Measurements from ENCODE around the gene SCFD2. TPM values are rescaled to one million over a fixed set of nuclear protein-coding genes. Genes with fewer than 3 reads are reported as not detected.

The SCFD2 gene
- total RNA-seq, 1 experiment from 2014 or later: 7.4 TPM

- BruUV-seq (replicated peaks): no TSS peak
- H3K4me1 ChIP-seq (ENCODE audit: control insufficient read depth, insufficient read depth, low read length): no peaks in the 10 kb centered on the region
- no peaks in the 10 kb centered on the region for H3K9me3 ChIP-seq (ENCODE audit: control insufficient read depth, insufficient read depth, low read depth, low read length)
- CTCF ChIA-PET: no interaction called here
- intact Hi-C loops (cut with micrococcal nuclease; ENCODE audit: unreplicated experiment): no loop called here
- in situ Hi-C loops (cut with HindIII; ENCODE audit: low pct_unique_long_range_greater_than_20kb, low sequenced_read_pairs): no loop called here
- no peak overlapping the region for H3K27ac ChIP-seq (ENCODE audit: low read length)
- no peak overlapping the region for H3K4me3 ChIP-seq (ENCODE audit: low read depth in 2 of 2, low read length in 2 of 2)
- no peak for TF ChIP-seq SIN3A (IDR thresholded peaks at IDR 0.05; ENCODE audit: borderline replicate concordance, insufficient read depth, low read depth, low read length)
- no peak for ATAC-seq
- no peaks in the 10 kb centered on the region for H3K36me3 ChIP-seq (ENCODE audit: control insufficient read depth, insufficient read depth, low read length)
- POLR2A ChIA-PET: no interaction called here
- no peak for DNase-seq (ENCODE audit: low read depth, low spot score)
- no peaks in the 10 kb centered on the region for H3K27me3 ChIP-seq (ENCODE audit: control insufficient read depth, insufficient read depth, low read length)
These were observed 399.7 kb downstream of the SCFD2 start for GRCh38 chr4:52966172-52966571.

GRCh38 chr4:52964561-52965101 lies 401.2 kb downstream of the SCFD2 start:
- DNase-seq (ENCODE audit: low read depth, low spot score): no peak
- intact Hi-C loops (cut with micrococcal nuclease; ENCODE audit: unreplicated experiment): no loop called here
- Histone ChIP-seq H3K27ac (ENCODE audit: low read length) (no peak overlapping the region), H3K4me3 (ENCODE audit: low read depth in 2 of 2, low read length in 2 of 2) (no peak overlapping the region), H3K36me3 (ENCODE audit: control insufficient read depth, insufficient read depth, low read length) (no peaks in the 10 kb centered on the region), H3K9me3 (ENCODE audit: control insufficient read depth, insufficient read depth, low read depth, low read length) (no peaks in the 10 kb centered on the region), H3K27me3 (ENCODE audit: control insufficient read depth, insufficient read depth, low read length) (no peaks in the 10 kb centered on the region), H3K4me1 (ENCODE audit: control insufficient read depth, insufficient read depth, low read length) (no peaks in the 10 kb centered on the region)
- ATAC-seq: no peak
- ChIA-PET CTCF (no interaction called here), POLR2A (no interaction called here)
- TF ChIP-seq CTCF (IDR thresholded peaks at IDR 0.05): no peak
- TF ChIP-seq TCF7L2 (IDR thresholded peaks at IDR 0.05; ENCODE audit: low read depth, low read length): no peak
- no peak for TF ChIP-seq POLR2AphosphoS5 (IDR thresholded peaks at IDR 0.05; ENCODE audit: low read depth, low read length)
- TF ChIP-seq SIN3A (IDR thresholded peaks at IDR 0.05; ENCODE audit: borderline replicate concordance, insufficient read depth, low read depth, low read length): no peak
- no peak for TF ChIP-seq REST (IDR thresholded peaks at IDR 0.05; ENCODE audit: insufficient read depth in 1 of 2, low read depth in 2 of 2, low read length in 1 of 2)
- in situ Hi-C loops (cut with HindIII; ENCODE audit: low pct_unique_long_range_greater_than_20kb, low sequenced_read_pairs): no loop called here
- no TSS peak for BruUV-seq (replicated peaks)

- in situ Hi-C loops (cut with HindIII; ENCODE audit: low pct_unique_long_range_greater_than_20kb, low sequenced_read_pairs): no loop called here
- Histone ChIP-seq H3K36me3 (ENCODE audit: control insufficient read depth, insufficient read depth, low read length) (no peaks in the 10 kb centered on the region), H3K4me3 (ENCODE audit: low read depth in 2 of 2, low read length in 2 of 2) (no peak overlapping the region), H3K27ac (ENCODE audit: low read length) (no peak overlapping the region), H3K27me3 (ENCODE audit: control insufficient read depth, insufficient read depth, low read length) (no peaks in the 10 kb centered on the region), H3K9me3 (ENCODE audit: control insufficient read depth, insufficient read depth, low read depth, low read length) (no peaks in the 10 kb centered on the region), H3K4me1 (ENCODE audit: control insufficient read depth, insufficient read depth, low read length) (no peaks in the 10 kb centered on the region)
- no TSS peak for BruUV-seq (replicated peaks)
- DNase-seq (ENCODE audit: low read depth, low spot score): no peak
- POLR2A ChIA-PET: interaction anchor here (0.5 kb wide), 1 partner anchor 828 kb away, joined by 3 read pairs; no protein-coding TSS in a partner anchor
- intact Hi-C loops (cut with micrococcal nuclease; ENCODE audit: unreplicated experiment): no loop called here
- TF ChIP-seq SIN3A (IDR thresholded peaks at IDR 0.05; ENCODE audit: borderline replicate concordance, insufficient read depth, low read depth, low read length) (no peak), TCF7L2 (IDR thresholded peaks at IDR 0.05; ENCODE audit: low read depth, low read length) (no peak)
- CTCF ChIA-PET: no interaction called here
- ATAC-seq: no peak
These were observed 401.9 kb downstream of the SCFD2 start for GRCh38 chr4:52964011-52964410.
